ENCODE measurements around the gene CACNB4.
"Not testable (repeated sequence)": the region's sequence is repeated elsewhere in the genome, so short reads cannot be mapped to it uniquely, and the experiment has no call there.

Gene CACNB4

GRCh38 chr2:152098496-152099366 is at the start of gene CACNB4:
CACNB4 (minus strand) TSS chr2:152099044.
- DNase-seq (ENCODE audit: low read depth) = no peak

GRCh38 chr2:152134488-152135280 is 35.8 kb upstream of the CACNB4 start:
- no peak for DNase-seq (ENCODE audit: low read depth)

GRCh38 chr2:152132306-152132705 is 33.5 kb upstream of the CACNB4 start:
- no peak for DNase-seq (ENCODE audit: low read depth)

- DNase-seq (ENCODE audit: low read depth) = no peak
These were observed 28.8 kb upstream of the CACNB4 start for GRCh38 chr2:152127628-152128027.

GRCh38 chr2:152126664-152127063 is 27.8 kb upstream of the CACNB4 start:
- DNase-seq (ENCODE audit: low read depth) = no peak

GRCh38 chr2:152122161-152122560 is 23.3 kb upstream of the CACNB4 start:
- no peak for DNase-seq (ENCODE audit: low read depth)

- no peak for DNase-seq (ENCODE audit: low read depth)
These were observed 21.6 kb upstream of the CACNB4 start for GRCh38 chr2:152120430-152120829.

GRCh38 chr2:152115952-152116351 is 17.1 kb upstream of the CACNB4 start:
- no peak for DNase-seq (ENCODE audit: low read depth)

- DNase-seq (ENCODE audit: low read depth) = no peak
These were observed 15.5 kb upstream of the CACNB4 start for GRCh38 chr2:152114366-152114765.

- not testable (repeated sequence) for DNase-seq (ENCODE audit: low read depth)
These were observed 8.3 kb upstream of the CACNB4 start for GRCh38 chr2:152107140-152107539.

GRCh38 chr2:152106464-152106863 is 7.6 kb upstream of the CACNB4 start:
- DNase-seq (ENCODE audit: low read depth) = no peak

GRCh38 chr2:152103271-152103670 is 4.4 kb upstream of the CACNB4 start:
- no peak for DNase-seq (ENCODE audit: low read depth)

- no peak for DNase-seq (ENCODE audit: low read depth)
These were observed 2.1 kb upstream of the CACNB4 start for GRCh38 chr2:152100961-152101360.

GRCh38 chr2:152099367-152100050 is 665 bp upstream of the CACNB4 start:
- DNase-seq (ENCODE audit: low read depth) = no peak

- no peak for DNase-seq (ENCODE audit: low read depth)
These were observed 896 bp downstream of the CACNB4 start for GRCh38 chr2:152097801-152098495.

GRCh38 chr2:152097290-152097800 is 1.5 kb downstream of the CACNB4 start:
- DNase-seq (ENCODE audit: low read depth) = no peak

- DNase-seq (ENCODE audit: low read depth) = no peak
These were observed 3.7 kb downstream of the CACNB4 start for GRCh38 chr2:152095146-152095545.

GRCh38 chr2:152094014-152094413 is 4.8 kb downstream of the CACNB4 start:
- DNase-seq (ENCODE audit: low read depth) = no peak

GRCh38 chr2:152093464-152093863 is 5.4 kb downstream of the CACNB4 start:
- DNase-seq (ENCODE audit: low read depth) = no peak

- no peak for DNase-seq (ENCODE audit: low read depth)
These were observed 6.7 kb downstream of the CACNB4 start for GRCh38 chr2:152092095-152092494.

GRCh38 chr2:152090726-152091125 is 8.1 kb downstream of the CACNB4 start:
- DNase-seq (ENCODE audit: low read depth) = not testable (repeated sequence)

GRCh38 chr2:152089238-152089637 is 9.6 kb downstream of the CACNB4 start:
- no peak for DNase-seq (ENCODE audit: low read depth)

Data from activated gamma-delta T cell treated with anti-CD3 and anti-CD28 coated beads, Interleukin-2, amount 50 U/mL, for 16 hours (primary cell).